DMS153 treated with DMSO at 0.1 percent for 48 hours (cell line): Measurements from ENCODE around the gene LRG1.
"Not testable (repeated sequence)": the region's sequence is repeated elsewhere in the genome, so short reads cannot be mapped to it uniquely, and the experiment has no call there.

Experiments used
- DNase-seq: peaks from one replicate; lab custom pipeline; 2025; ENCODE audit not compliant: unreplicated experiment; lab: John Stamatoyannopoulos, UW

LRG1 gene

DNA sequence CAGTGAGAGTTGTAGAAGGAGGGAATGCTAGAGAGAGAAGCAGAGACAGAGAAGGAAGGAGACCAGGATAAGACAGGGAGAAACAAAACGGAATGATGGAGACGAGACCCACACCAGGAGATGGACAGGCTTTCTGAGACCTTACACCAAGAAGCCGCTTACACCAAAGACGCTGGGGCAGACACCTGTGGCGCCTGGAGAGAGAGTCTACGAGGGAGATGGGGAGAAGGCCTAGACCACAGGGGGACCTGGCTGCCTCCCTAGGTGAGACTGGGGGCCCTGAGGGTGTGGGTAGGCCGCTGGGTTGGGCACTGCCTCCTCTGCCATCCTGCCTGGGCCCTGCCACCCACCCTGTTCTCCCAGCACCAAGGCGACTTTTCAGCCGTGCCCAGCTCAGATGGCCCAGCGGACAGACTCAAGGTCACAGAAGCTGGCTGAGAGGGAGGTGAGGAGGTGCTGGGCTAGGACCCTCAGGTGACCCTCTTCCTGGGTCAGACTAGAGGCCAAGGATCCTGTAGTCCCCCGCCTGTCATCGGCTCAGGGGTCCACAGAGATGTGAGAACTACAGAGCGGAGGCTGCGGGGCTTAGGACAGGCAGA lies 9.8 kb downstream of the LRG1 start:
- DNase-seq = no peak

DNA sequence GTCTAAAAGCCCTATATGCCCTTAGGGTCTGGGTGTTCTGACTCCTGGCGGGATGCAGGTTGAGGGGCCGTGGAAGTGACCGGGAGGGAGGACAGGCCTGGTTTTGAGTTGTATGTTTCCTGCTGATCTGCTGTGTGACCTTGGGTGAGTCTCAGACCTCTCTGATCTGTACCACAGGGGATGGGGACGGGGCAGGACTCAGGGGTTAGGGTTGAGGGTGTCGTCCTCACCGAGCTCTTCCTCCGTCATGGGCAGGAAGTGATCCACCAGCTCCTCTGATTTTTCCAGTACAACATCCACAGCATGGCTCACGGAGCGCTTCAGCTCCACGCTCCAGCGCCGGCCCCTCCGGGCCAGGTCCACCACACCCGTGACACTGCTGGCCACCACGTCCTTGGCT lies 11.0 kb downstream of the LRG1 start:
- no peak for DNase-seq

DNA sequence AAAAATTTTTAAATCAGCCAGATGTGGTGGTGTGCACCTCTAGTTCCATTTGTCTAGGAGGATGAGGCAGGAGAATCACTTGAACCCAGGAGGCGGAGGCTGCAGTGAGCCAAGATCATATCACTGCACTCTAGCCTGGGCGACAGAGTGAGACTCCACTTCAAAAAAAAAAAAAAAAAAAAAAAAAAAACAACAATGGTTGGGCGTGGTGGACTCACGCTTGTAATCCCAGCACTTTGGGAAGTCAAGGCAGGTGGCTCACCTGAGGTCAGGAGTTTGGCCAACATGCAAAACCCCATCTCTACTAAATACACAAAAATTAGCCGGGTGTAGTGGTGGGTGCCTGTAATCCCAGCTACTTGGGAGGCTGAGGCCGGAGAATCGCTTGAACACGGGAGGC lies 12.5 kb downstream of the LRG1 start:
- not testable (repeated sequence) for DNase-seq

DNA sequence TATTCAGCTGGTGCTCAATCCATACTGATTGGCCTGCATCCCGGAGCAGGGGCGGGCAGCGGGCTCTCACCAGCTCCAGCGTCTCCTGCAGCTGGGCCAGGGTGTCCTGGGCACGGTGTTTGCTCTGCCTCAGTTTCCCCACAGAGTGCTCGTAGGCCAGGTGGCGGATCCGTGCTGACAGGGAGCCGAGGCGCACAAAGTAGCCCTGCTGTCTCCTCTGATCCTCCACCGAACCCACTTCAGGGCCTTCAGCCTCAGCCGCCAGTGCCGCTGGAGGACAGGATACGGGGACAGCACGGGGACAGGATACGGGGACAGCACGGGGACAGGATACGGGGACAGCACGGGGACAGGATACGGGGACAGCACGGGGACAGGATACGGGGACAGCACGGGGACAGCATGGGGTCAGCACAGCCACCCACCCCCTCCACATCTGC lies 14.3 kb downstream of the LRG1 start:
- no peak for DNase-seq

DNA sequence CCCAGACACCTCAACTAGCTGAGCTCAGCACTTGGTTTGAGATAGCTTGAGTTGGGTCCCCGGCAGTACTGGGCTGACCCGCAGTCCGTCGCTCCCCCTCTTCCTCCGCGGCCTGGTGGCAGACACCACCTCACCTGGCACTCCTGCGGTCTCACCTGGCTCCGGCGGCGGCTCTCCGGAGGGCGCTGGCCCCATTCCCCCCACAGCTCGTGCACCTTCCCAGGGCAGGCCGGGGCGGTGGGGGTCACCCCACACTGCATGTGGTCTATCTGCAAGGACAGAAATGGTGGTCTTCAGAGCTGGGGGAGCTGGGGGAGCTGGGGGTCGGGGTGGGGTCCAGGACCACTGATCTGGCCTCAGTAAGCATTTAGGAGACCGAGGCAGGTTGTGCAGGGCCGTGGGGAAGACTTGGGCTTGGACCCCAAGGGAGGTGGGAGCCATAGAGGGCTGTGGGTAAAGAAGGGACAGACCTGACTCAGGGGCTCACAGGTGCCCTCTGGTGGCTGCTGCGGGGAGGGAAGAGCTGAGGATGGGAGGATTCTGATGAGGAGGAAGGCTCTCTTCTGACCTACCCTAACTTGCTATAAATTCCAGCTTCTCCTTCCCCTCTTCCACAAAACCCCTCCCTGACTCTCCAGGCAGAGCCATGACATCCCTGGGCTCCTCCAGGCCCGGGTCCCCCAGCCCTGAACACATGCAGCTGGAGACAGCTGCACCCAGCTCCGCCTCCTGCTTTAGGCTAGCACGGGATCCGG lies 14.9 kb downstream of the LRG1 start:
- no peak for DNase-seq

DNA sequence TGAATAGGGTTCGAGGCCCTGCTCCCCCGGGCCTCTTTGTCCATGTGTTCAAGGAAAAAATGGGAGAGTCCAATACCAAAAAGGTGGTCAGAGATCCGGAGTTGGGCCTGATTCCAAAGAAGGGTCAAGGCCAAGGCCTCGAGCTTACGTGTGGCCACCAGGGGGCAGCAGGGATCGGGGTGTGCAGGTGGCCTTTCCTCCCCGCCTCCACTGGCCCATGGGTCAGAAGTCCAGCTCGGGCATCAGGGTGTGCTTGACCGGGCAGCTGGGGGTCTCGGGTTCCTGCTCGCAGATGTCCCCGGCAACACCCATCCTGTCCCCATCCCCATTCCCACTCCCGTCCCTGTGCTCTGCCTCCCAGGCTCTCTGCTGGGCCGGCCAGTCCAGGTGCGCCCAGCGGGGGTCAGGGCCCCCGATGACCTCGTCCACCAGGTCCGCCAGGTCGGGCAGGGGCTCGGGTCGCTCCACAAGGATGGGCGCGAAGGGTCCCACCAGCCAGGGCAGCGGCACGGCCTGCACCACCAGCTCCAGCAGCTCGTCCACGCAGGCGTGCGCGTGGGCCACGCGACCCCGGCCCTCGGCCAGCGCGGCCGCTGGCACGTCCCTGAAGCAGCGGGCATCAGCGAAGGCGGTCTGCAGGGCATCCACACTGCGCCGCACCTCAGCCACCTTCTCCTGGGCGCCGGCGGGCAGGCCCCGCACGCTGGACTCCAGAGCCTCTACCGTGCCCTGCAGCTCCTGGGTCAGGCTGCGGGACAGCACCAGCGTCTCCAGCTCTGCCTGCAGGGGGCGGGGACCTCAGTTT lies 16.3 kb downstream of the LRG1 start:
- no peak for DNase-seq

DNA sequence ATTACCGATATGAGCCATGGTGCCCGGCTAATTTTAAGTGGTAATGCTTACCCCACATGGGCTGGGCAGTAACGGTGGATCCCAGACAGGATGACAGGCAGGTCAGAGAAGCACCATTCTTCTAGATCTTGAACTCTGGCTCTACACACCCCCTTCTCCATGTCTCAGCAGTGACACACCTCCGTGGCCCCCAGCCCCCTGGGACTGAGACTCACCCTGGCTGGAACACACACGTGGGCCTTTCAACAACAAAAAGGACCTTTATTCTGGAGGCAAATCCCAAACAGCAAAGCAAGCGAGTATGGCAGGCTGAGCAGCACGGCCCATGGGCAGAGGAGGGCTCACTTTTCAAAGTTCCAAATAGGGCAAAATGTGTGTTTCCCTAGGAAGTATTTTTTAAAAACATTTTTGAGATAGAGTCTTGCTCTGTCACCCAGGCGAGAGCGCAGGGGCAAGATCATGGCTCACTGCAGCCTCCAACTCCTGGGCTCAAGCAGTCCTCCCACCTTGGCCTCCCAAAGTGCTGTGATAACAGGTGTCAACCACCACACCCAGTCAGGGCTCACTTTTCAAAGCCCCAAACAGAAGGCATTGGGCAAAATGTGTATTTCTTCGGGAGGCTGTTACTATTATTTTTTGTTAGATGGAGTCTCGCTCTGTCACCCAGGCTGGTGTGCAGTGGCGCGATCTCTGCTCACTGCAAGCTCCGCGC lies 17.4 kb downstream of the LRG1 start:
- DNase-seq = no peak

DNA sequence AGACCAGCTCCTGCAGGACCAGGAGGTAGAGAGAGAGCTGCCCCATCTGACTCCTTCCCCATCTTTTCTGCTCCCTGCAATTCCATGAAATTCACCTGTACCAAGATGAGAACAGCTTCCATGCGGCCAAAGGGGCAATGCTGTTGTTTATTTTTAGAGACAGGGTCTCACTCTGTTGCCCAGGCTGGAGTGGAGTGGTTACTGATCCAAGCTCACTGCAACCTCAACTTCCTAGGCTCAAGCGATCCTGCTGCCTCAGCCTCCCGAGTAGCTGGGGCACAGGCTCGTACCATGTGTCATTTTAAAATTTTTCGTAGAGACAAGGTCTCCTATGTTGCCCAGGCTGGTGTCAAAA lies 18.0 kb downstream of the LRG1 start:
- no peak for DNase-seq

DNA sequence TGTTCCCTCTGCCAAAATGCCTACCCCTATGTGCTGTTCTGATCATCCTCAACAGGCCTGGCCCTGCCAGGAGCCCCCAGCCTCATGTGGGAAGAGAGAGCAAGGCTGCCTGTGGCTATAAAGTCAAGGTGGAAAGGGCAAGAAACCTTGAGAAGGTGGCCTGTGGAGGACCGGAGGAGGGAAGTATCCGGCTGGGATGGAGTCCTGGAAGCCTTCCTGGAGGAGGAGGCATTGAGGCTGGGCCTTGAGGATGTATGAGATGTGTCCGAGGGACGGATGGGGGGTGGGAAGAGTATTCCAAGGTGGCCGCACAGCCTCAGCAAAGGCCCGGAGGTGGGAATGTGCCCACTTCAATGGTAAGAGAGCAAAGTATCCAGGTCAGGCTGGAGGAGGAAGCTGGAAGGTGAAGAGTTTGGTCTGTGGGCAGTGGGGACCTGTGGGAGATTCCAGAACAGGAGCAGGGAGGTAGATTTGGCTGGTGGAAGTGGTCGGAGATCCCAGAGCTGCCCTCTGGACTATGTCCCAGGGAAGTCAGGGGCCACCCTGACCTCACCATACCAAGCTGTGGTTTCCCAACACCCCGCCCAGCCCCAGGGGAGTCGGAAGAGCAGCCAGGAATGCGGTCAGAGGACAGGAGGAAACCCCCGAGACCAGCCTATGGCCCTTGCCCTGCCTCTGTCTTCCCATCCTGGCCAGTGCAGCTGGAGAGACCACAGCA lies 18.5 kb downstream of the LRG1 start:
- DNase-seq = no peak

DNA sequence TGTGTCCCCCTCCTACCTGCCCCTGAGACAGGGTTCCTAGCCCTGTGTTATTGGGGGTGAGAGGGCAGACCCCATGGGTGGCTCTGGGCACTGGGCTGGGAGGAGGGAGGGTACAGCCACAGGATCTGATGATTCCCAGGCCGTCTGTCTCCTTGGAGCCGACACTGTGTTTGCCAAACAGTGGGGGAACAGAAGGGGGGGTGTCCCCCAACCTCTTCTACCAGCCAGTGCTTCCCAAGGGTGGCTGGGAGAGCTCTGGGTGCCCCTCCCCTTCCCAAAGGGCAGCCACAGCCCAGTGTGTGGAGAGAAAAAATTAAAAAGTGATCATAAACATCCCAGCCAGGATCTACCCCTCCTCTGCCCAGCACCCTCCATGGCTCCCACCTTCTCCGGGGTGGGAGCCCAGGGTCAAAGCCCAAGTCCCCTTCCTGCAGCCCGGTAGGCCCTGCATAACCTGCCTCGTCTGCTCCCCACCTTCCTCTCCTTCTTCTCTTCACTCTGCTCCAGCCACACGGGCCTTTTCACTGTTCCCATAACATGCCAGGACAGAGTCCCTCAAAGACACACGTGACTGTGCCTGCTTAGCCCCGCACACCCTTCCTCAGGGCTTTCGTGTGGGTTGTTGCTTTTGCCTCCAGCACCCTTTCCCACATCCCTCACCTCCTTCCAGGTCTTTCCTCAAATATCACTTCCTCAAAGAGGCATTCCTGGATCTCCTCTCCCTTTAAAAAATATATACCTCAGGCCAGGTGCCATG lies 20.1 kb downstream of the LRG1 start:
- DNase-seq = no peak

DNA sequence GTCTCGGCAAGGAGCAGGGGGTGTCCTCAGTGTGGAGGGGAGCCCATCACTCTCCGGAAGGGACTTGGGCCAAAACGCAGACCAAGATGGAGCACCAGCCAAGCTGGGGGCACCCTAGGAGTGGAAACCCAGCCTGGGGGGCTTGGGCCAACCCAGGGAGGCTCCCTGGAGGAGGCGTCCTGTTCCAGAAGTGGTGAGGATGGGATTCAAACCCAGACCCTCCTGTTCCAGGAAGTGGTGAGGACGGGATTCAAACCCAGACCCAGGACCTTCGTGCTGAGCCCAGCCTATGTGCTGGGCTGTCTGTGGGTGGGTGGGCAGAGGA lies 20.7 kb downstream of the LRG1 start:
- no peak for DNase-seq

DNA sequence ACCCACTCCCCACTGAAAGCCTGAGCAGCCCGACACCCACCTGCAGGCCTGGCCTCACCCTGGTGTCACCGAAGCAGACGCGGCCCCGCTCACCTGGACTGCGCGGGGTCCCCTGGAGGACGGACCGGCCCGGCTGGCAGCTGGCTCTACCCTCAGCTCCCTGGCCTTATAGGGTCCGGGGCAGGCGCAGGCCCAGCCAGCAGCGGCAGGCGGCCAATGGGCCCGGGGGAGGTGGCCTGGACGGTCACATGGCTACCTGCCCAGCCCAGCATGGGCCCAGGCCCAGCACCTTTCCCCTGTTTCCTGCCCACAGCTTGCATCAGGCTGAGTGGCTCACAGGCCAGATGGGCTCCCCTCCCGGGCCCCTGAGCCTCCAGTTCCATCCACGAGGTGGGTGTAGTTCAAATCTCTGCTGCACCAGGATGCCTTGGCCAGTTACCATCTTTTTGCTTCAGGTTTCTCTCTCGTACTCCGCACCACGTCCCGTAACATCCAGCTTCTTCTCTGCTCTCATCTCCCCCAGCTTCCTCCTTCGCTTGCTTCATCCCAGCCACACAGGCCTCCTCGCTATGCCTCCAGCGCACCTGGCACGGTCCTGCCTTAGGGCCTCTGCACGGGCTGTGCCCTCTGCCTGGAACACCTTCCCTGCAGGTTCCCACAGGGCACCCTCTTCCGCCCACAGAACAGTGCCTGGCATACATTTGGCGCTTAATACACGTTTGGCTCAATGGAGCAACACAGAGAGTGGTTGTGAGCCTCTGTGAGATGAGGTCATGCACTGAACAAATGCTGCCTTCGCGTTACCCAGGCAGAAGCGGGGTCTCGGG lies 21.3 kb downstream of the LRG1 start, which contains the start of gene PLIN4:
TSS of gene PLIN4 (minus strand) at position 142 of the 827 bp plus-strand sequence. CDS start 214 bp downstream, outside the sequence.
- no peak for DNase-seq

DNA sequence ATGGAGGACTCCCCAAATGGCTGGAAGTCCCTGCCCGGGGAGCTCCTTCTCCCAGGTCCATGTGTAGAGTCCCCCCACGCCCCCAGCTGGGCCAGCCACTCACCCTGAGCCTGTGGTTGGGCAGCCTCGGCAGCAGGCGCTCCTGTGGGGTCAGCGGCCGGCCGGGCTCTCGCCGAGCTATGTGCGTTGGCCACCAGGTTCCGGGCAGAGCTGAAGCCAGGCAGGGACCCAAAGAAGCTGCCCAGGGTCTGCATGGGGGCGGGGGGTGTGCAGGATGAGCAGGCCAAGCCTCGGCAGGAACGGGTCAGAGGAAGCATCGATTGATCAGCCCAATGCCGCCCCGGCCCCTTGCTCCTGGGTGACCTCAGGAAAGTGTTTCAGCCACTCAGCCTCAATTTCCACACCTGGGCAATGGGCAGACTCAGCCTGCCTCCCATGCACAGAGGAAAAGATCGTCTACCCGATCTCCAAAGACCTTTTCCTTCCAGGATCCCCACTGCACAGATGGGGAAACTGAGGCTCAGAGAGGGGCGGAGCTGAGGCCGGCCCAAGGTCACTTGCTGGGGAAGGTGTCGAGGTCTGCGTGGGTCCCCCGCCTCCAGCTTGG lies 22.3 kb downstream of the LRG1 start:
- DNase-seq = no peak

DNA sequence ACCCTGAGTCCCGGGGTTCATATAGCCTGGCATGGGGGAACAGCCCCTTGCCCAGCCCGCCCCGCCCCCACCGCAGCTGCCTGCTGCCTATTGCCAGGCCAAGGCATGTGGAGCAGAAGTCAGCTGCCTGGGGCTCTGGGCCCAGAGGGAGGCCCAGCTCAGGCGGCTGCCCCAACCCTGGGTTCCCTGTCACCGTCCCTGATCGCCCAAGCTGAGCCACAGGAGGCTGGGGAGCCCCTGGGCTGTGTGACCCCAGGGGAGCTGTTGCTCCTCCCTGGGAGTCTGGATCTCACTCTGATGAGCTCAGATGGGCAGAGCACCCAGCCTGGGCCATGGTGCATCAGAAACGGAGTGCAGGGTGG lies 22.9 kb downstream of the LRG1 start:
- no peak for DNase-seq

DNA sequence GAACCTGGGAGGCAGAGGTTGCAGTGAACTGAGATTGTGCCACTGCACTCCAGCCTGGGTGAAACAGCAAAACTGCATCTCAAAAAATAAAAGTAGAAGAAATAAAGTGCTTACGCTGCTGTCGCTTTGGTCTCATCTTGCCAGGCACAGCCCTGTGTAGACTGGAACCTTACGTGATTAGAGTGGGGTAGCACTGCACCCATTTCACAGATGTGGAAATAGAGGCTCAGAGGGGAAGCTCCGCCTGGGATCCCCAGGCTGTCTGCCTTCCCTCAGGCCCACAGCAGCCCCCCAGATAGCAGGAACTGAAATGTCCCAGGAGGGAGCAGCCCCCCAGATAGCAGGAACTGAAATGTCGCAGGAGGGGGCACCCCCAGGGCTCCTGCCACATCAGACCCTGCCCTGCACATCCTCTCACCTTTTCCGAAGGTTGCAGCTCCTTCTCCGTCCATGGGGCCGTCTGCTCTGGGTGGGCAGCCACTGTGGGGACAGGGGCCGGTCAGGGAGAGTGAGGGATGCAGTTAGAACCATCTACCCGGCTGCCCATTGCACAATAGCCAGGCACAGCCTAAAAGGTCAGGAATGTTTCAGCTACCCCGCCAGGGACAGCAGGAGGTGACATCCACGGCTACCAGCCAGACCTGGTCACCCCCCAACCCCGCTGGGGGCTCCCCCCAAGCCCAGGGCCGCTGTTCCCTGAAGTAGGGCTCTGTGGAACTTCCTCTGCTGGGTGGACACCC lies 23.5 kb downstream of the LRG1 start:
- DNase-seq = no peak

DNA sequence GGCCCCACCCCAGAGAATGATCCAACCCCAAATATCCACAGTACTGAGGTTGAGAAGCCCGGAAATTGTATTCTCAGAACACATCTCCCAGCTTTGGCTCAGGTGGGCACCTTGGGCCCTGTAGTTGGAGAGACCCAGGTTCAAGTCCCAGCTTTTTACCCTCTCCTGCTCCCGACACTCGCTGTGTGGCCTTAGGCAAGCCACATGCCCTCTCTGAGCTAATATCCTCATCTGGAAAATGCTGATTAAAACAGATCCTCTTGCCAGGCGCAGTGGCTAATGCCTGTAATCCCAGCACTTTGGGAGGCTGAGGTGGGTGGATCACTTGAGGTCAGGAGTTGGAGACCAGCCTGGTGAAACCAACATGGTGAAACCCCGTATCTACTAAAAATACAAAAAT lies 24.1 kb downstream of the LRG1 start:
- DNase-seq = no peak

DNA sequence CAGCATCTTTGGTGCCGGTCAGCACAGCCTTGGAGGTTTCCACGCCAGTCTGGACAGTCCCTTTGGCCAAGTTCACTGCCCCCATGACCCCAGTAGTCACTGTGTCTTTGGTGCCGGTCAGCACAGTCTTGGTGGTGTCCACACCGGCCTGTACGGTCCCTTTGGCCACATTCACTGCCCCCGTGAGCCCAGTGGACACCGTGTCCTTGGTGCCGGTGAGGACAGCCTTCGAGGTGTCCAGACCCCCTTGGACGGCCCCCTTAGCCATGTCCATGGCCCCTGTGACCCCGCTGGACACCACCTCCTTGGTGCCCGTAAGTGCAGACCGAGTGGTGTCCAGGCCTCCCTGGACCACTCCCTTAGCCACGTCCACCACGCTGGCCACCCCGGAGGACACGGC lies 26.6 kb downstream of the LRG1 start:
- no peak for DNase-seq

DNA sequence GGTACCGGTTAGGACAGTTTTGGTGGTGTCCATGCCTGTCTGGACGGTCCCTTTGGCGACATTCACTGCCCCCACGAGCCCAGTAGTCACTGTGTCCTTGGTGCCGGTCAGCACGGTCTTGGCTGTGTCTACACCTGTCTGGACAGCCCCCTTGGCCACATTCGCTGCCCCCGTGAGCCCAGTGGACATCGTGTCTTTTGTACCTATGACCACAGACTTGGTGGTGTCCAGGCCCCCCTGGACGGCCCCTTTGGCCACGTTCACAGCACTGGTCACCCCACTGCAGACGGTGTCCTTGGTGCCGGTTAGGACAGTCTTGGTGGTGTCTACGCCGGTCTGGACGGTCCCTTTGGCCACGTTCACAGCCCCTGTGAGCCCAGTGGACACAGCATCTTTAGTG lies 27.8 kb downstream of the LRG1 start:
- DNase-seq = no peak
